SKM-1 (cell line): ENCODE data around the gene INTS3.
A peak's percentile ranks its signal among the peaks of the same experiment; 100 is the strongest.
"Not testable (repeated sequence)": the region's sequence is repeated elsewhere in the genome, so short reads cannot be mapped to it uniquely, and the experiment has no call there.

Experiments
- DNase-seq: peaks from one replicate; lab custom pipeline; 2025; ENCODE audit not compliant: unreplicated experiment; lab: John Stamatoyannopoulos, UW

INTS3 gene

GRCh38 chr1:153775458-153776327 is 47.8 kb downstream of the INTS3 start:
- DNase-seq = no peak

DNA sequence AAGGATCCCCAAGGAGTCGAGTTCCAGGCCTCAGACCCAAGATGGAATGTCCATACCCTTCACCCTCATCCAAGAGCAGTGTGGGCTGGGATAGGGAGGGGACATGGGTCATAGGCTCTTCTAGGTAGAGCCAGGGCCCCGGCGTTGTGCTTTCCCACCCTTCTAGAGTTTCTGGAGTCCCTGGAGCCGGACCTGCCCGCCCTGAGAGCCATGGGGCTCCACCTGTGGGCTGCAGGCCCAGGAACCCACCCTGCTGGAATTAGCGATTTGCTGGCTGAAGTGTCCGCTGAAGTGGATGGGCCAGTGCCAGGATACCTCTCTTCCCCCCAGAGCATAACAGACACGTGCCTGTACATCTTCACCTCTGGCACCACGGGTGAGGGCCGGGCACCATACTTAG is 48.5 kb downstream of the INTS3 start:
- DNase-seq = no peak

- DNase-seq = no peak
Measured at GRCh38 chr1:153776845-153777370, 49.1 kb downstream of the INTS3 start.

- DNase-seq = no peak
Measured at GRCh38 chr1:153777648-153778047, 49.8 kb downstream of the INTS3 start.

GRCh38 chr1:153778051-153778823 is 50.4 kb downstream of the INTS3 start:
- no peak for DNase-seq

- no peak for DNase-seq
Measured at GRCh38 chr1:153778824-153779519, 51.1 kb downstream of the INTS3 start.

DNA sequence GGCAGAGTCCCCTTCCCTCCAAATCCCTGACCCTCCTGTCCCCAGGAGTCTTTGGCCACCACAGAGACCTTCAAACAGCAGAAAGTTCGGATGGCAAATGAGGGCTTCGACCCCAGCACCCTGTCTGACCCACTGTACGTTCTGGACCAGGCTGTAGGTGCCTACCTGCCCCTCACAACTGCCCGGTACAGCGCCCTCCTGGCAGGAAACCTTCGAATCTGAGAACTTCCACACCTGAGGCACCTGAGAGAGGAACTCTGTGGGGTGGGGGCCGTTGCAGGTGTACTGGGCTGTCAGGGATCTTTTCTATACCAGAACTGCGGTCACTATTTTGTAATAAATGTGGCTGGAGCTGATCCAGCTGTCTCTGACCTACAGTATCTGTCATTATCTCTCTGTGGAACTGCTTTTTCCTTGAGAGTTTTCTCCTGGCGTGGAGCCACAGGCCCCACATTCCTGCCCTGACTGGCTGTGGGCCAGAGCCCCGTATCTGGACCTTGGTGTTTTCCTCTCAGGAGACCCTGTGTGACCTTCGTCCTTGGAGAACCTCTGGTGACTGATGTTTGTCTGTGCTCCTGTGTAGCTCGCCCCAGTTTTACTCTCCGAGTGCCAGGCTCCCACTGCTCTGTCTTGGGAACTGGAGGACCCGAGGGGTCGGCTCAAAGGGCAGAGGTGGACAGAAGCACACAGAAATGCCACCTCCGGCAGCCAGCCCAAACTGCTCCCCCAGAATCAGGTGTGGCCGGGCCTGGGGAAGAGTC is 52.1 kb downstream of the INTS3 start:
- DNase-seq = no peak

GRCh38 chr1:153780551-153780950 is 52.7 kb downstream of the INTS3 start:
- DNase-seq = no peak

DNA sequence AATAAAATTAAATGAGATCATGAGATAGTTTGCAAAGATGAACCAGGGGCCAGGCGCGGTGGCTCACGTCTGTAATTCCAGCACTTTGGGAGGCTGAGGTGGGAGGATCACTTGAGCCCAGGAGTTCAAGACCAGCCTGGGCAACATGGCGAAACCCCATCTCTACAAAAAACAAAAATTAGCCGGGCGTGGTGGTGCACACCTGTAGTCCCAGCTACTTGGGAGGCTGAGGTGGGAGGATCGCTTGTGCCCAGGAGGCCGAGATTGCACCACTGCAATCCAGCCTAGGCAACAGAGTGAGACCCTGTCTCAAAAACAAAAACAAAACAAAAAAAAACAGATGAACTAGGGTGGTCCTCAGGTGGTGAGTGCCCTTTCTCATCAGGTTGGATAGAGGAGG is 54.8 kb downstream of the INTS3 start:
- not testable (repeated sequence) for DNase-seq

DNA sequence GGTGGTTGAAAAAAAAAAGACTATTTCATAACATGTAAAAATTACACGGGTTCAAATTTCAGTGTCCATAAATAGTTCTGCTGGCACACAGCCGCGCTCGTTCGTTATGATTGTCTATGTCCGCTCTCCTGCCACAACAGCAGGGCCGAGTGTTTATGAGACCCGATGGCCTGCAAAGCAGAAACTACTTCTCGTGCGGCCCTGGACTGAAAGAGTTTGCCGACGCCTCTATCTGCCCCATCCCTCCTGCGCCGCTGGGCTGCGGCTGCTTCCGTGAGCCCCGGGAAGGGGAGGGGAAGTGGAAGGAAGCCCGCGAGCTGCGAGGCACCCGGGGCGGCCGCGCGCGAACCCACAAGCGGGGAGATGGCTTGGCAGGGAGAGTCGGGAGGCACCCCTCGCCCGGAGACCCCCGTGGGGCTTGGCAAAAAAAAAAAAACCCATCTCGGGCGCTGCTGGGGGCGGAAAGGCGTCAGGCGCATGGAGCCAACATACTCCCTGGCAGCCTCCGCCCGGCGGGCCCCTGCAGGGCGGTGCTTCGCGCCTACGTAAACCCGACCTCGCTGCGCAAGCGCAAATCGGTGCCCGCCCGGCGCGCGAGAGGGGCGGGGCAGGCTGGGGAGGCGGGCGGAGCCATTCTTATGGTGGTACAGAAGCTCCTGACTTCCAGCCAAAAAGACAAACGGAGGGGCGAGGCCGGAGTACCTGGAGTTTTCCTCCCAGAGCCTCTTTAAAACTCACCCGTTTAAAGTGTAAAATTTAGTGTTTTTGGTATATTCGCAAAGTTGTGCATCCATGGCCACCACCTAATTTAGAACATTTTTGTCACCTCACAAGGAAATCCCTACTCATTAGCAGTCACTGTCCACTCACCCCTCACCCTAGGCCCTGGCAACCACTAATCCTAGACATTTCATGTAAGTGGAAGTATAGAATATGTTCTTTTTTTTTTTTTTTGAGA is 55.7 kb downstream of the INTS3 start:
- peak; percentile 80 for DNase-seq

DNA sequence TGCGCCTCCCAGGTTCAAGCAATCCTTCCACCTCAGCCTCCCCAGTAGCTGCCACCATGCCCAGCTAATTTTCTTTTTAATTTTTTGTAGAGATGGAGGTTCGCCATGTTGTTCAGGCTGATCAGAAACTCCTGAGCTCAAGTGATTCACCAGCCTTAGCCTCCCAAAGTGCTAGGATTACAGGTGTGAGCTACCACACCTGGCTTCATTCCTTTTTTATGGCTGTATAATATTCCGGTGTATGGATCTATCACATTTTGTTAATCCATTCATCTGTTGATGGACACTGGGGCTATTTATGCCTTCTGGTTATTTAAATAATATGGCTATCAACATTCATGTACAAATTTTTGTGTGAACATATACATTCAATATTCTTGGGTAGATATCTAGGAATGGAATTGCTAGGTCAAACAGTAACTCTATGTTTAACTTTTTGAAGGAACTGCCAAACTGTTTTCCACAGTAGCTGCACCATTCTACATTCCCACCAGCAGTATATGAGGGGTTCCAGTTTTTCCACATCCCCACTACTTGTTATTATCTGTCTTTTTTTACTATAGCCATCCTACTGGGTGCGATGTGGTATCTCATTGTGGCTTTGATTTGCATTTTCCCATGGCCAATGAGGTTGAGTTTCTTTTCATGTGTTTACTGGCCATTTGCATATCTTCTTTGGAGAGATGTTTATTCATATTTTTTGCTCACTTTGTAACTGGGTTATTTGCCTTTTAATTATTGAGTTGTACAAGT is 58.4 kb downstream of the INTS3 start:
- DNase-seq = no peak

DNA sequence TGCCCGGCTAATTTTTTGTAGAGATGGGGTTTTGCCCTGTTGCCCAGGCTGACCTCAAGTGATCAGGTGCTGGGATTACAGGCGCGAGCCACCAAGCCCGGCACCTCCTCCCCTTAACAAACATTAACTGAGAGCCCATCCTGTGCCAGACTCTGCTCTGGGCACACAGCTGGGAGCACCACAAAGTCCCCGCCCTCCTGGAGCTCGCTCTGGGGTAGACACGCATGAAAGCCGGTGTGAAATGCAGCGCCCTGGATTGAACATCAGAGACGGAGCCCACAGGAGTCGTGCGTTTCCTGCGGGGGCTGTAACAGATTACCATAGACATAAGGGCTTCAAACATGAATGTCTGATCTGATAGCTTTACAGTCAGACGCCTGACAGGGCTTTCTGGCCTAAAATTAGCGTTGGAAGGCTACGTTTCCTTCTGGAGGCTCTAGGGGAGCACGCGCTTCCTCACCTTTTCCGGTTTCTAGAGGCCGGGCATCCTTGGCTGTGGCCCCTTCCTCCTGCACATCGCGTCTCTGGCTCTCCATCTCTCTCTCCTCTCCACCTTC is 61.7 kb downstream of the INTS3 start:
- DNase-seq = no peak

GRCh38 chr1:153790313-153790965 is 62.6 kb downstream of the INTS3 start:
- peak; percentile 70 for DNase-seq

GRCh38 chr1:153790966-153791647 is 63.3 kb downstream of the INTS3 start:
- peak; percentile 100 for DNase-seq

- DNase-seq = no peak
Measured at GRCh38 chr1:153791648-153792253, 63.9 kb downstream of the INTS3 start.

- DNase-seq = no peak
Measured at GRCh38 chr1:153792631-153793041, 64.8 kb downstream of the INTS3 start.
